GM21515 (cell line): Measurements from ENCODE around the gene MED9.
"Not testable (repeated sequence)": the region's sequence is repeated elsewhere in the genome, so short reads cannot be mapped to it uniquely, and the experiment has no call there.

ENCODE experiments used
- ATAC-seq: cut with Tn5 transposase; IDR thresholded peaks from one replicate; pipeline ENCODE4 v1.9.1; 2021; ENCODE audit not compliant: unreplicated experiment

The MED9 gene

GRCh38 chr17:17454700-17455099 is 22.1 kb upstream of the MED9 start:
- not testable (repeated sequence) for ATAC-seq

GRCh38 chr17:17455173-17455572 is 21.6 kb upstream of the MED9 start:
- no peak for ATAC-seq

GRCh38 chr17:17456251-17456650 is 20.5 kb upstream of the MED9 start:
- ATAC-seq = no peak

- ATAC-seq = no peak
These were observed 19.1 kb upstream of the MED9 start for GRCh38 chr17:17457680-17458079.

- no peak for ATAC-seq
These were observed 16.8 kb upstream of the MED9 start for GRCh38 chr17:17460038-17460437.

GRCh38 chr17:17462048-17462824 is 14.6 kb upstream of the MED9 start:
- ATAC-seq = no peak

- no peak for ATAC-seq
These were observed 13.0 kb upstream of the MED9 start for GRCh38 chr17:17463821-17464220.

GRCh38 chr17:17465878-17466277 is 10.9 kb upstream of the MED9 start:
- ATAC-seq = not testable (repeated sequence)

- ATAC-seq = no peak
These were observed 10.3 kb upstream of the MED9 start for GRCh38 chr17:17466511-17466910.

- no peak for ATAC-seq
These were observed 9.8 kb upstream of the MED9 start for GRCh38 chr17:17467016-17467415.

GRCh38 chr17:17467720-17468119 is 9.1 kb upstream of the MED9 start:
- ATAC-seq = no peak

GRCh38 chr17:17468217-17469010 is 8.4 kb upstream of the MED9 start:
- ATAC-seq = no peak

- ATAC-seq = no peak
These were observed 7.4 kb upstream of the MED9 start for GRCh38 chr17:17469358-17469757.

- no peak for ATAC-seq
These were observed 6.8 kb upstream of the MED9 start for GRCh38 chr17:17469996-17470395.

- ATAC-seq = no peak
These were observed 4.4 kb upstream of the MED9 start for GRCh38 chr17:17472333-17472920.

GRCh38 chr17:17474341-17474740 is 2.5 kb upstream of the MED9 start:
- ATAC-seq = no peak

- no peak for ATAC-seq
These were observed 2.4 kb downstream of the MED9 start for GRCh38 chr17:17479209-17479608.

GRCh38 chr17:17480593-17481148 is 3.9 kb downstream of the MED9 start:
- no peak for ATAC-seq

GRCh38 chr17:17481860-17482259 is 5.1 kb downstream of the MED9 start:
- no peak for ATAC-seq

GRCh38 chr17:17484451-17484899 is 7.7 kb downstream of the MED9 start:
- ATAC-seq = no peak

GRCh38 chr17:17485420-17485819 is 8.6 kb downstream of the MED9 start:
- no peak for ATAC-seq

GRCh38 chr17:17486416-17486815 is 9.6 kb downstream of the MED9 start:
- not testable (repeated sequence) for ATAC-seq
